Loucy (cell line): ENCODE measurements around the gene KDM7A.
A peak's percentile ranks its signal among the peaks of the same experiment; 100 is the strongest.

Source experiments
- H2AFZ ChIP-seq: fragments of 200-600 bp; sonication (generic); 2 replicates; pipeline ENCODE4 v1.6.0; 2016; ENCODE audit warnings: antibody characterized with exemption, mild to moderate bottlenecking, low read length, moderate library complexity
- H3F3A ChIP-seq: fragments of 200-600 bp; 2 replicates; pipeline ENCODE4 v1.6.0; 2016; ENCODE audit warnings: antibody characterized with exemption, low read depth, mild to moderate bottlenecking
- H3K27me3 ChIP-seq: fragments of 200-600 bp; sonication (generic); 2 replicates; pipeline ENCODE4 v1.6.1; 2014; ENCODE audit warnings: low read length, mild to moderate bottlenecking; ENCODE audit not compliant: insufficient read depth, poor library complexity, severe bottlenecking
- H3K36me3 ChIP-seq: fragments of 200-600 bp; sonication (generic); 2 replicates; pipeline ENCODE4 v1.6.1; 2016; ENCODE audit warnings: low read length; ENCODE audit not compliant: insufficient read depth
- H3K4me1 ChIP-seq: fragments of 200-600 bp; sonication (generic); 2 replicates; pipeline ENCODE4 v1.5.1; 2014; ENCODE audit warnings: low read length, mild to moderate bottlenecking; ENCODE audit not compliant: insufficient read depth, poor library complexity, severe bottlenecking
- H3K4me2 ChIP-seq: fragments of 200-600 bp; sonication (generic); 2 replicates; pipeline ENCODE4 v1.6.0; 2014; ENCODE audit warnings: antibody characterized with exemption, low read length, low read depth, mild to moderate bottlenecking; ENCODE audit not compliant: poor library complexity, severe bottlenecking
- H3K4me3 ChIP-seq: fragments of 200-600 bp; sonication (generic); 2 replicates; pipeline ENCODE4 v1.5.1; 2014; ENCODE audit warnings: low read length, mild to moderate bottlenecking, mixed read lengths; ENCODE audit not compliant: poor library complexity, severe bottlenecking
- H3K79me2 ChIP-seq: fragments of 200-600 bp; sonication (generic); 2 replicates; pipeline ENCODE4 v1.6.1; 2014; ENCODE audit warnings: low read length; ENCODE audit not compliant: insufficient read depth
- H3K9ac ChIP-seq: fragments of 200-600 bp; sonication (generic); 2 replicates; pipeline ENCODE4 v1.6.0; 2014; ENCODE audit warnings: mild to moderate bottlenecking, low read depth, low read length, moderate library complexity; ENCODE audit not compliant: poor library complexity, severe bottlenecking
- H3K9me2 ChIP-seq: fragments of 200-600 bp; sonication (generic); replicated peaks from 2 replicates; pipeline ENCODE4 v1.6.1; 2016; ENCODE audit warnings: low read depth, low read length, mixed read lengths
- H3K9me3 ChIP-seq: fragments of 200-600 bp; sonication (generic); 2 replicates; pipeline ENCODE4 v1.6.1; 2014; ENCODE audit warnings: mild to moderate bottlenecking, antibody characterized with exemption, low read length, low read depth; ENCODE audit not compliant: insufficient read depth
- H4K20me1 ChIP-seq: fragments of 200-600 bp; sonication (generic); 2 replicates; pipeline ENCODE4 v1.6.0; 2014; ENCODE audit warnings: antibody characterized with exemption, low read length, mild to moderate bottlenecking; ENCODE audit not compliant: insufficient read depth, poor library complexity, severe bottlenecking
- EZH2phosphoT487 ChIP-seq: fragments of 200-600 bp; IDR thresholded peaks from 2 replicates; pipeline ENCODE4 v1.6.1; 2018; ENCODE audit warnings: antibody characterized with exemption, mild to moderate bottlenecking, moderate library complexity, borderline replicate concordance
- TF ChIP-seq, protein P1 (sequence below): fragments of 200-600 bp; sonication (generic); conservative IDR thresholded peaks from 2 replicates; pipeline ENCODE4 v1.5.1; 2014; ENCODE audit warnings: mild to moderate bottlenecking, antibody characterized with exemption, low read length

KDM7A gene, protein sequence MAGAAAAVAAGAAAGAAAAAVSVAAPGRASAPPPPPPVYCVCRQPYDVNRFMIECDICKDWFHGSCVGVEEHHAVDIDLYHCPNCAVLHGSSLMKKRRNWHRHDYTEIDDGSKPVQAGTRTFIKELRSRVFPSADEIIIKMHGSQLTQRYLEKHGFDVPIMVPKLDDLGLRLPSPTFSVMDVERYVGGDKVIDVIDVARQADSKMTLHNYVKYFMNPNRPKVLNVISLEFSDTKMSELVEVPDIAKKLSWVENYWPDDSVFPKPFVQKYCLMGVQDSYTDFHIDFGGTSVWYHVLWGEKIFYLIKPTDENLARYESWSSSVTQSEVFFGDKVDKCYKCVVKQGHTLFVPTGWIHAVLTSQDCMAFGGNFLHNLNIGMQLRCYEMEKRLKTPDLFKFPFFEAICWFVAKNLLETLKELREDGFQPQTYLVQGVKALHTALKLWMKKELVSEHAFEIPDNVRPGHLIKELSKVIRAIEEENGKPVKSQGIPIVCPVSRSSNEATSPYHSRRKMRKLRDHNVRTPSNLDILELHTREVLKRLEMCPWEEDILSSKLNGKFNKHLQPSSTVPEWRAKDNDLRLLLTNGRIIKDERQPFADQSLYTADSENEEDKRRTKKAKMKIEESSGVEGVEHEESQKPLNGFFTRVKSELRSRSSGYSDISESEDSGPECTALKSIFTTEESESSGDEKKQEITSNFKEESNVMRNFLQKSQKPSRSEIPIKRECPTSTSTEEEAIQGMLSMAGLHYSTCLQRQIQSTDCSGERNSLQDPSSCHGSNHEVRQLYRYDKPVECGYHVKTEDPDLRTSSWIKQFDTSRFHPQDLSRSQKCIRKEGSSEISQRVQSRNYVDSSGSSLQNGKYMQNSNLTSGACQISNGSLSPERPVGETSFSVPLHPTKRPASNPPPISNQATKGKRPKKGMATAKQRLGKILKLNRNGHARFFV

GRCh38 chr7:140176811-140177702 is at the start of gene KDM7A:
Gene KDM7A (minus strand): TSS chr7:140176983. CDS start chr7:140176937, 46 bp downstream.
- Histone ChIP-seq H3K79me2 (peaks cover 4% of the 10 kb centered on the region; the same call in 1 of the 2 replicates), H3K27me3 (no peaks in the 10 kb centered on the region), H3K36me3 (no peaks in the 10 kb centered on the region), H3K4me2 (peak within 1 kb of the TSS; percentile 99), H3F3A (no peaks in the 10 kb centered on the region), H4K20me1 (no peaks in the 10 kb centered on the region), H3K9me2 (no peaks in the 10 kb centered on the region), H3K9me3 (no peaks in the 10 kb centered on the region), H3K4me3 (peak within 1 kb of the TSS; percentile 91), H3K4me1 (peaks cover 9% of the 10 kb centered on the region), H3K9ac (peak within 1 kb of the TSS; percentile 64), H2AFZ (peak within 1 kb of the TSS; percentile 99)
- TF ChIP-seq EZH2phosphoT487 = no peak
- TF ChIP-seq, protein P1, sequence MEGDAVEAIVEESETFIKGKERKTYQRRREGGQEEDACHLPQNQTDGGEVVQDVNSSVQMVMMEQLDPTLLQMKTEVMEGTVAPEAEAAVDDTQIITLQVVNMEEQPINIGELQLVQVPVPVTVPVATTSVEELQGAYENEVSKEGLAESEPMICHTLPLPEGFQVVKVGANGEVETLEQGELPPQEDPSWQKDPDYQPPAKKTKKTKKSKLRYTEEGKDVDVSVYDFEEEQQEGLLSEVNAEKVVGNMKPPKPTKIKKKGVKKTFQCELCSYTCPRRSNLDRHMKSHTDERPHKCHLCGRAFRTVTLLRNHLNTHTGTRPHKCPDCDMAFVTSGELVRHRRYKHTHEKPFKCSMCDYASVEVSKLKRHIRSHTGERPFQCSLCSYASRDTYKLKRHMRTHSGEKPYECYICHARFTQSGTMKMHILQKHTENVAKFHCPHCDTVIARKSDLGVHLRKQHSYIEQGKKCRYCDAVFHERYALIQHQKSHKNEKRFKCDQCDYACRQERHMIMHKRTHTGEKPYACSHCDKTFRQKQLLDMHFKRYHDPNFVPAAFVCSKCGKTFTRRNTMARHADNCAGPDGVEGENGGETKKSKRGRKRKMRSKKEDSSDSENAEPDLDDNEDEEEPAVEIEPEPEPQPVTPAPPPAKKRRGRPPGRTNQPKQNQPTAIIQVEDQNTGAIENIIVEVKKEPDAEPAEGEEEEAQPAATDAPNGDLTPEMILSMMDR = no peak

DNA sequence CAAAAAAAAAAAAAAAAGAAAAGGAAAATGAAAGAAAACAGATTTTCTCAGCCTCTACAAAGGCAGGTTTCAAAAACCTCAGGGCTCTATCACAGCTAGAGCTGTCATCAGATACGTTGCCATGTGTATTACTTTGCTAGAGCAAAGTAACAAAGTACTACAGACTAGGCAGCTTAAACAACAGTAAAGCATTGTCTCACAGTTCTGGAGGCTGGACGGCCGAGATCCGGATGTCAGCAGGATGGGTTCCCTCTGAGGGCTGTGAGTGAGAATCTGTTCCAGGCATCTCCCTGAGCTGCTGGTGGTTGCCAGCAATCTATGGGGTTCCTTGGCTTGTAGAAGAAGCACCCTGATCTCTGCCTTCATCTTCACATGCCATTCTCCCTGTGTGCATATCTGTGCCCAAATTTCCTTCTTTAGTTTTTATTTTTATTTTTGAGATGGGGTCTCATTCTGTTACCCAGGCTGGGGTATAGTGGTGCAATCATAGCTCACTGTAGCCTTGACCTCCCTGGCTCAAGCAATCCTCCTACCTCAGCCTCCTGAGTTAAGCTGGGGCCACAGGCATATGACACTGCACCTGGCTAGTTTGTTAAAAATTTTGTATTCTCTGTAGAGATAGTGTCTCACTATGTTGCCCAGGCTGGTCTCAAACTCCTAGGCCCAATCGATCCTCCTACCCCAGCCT is 48.9 kb upstream of the KDM7A start:
- no peaks in the 10 kb centered on the region for H3K27me3 ChIP-seq
- H2AFZ ChIP-seq = peak overlapping the region; percentile 20; the same call in 1 of the 2 replicates
- H3K79me2 ChIP-seq = no peaks in the 10 kb centered on the region
- no peaks in the 10 kb centered on the region for H4K20me1 ChIP-seq
- no peaks in the 10 kb centered on the region for H3F3A ChIP-seq
- H3K4me1 ChIP-seq = peaks cover 11% of the 10 kb centered on the region
- TF ChIP-seq, protein P1 = no peak
- no peaks in the 10 kb centered on the region for H3K9me3 ChIP-seq
- no peak overlapping the region for H3K9ac ChIP-seq
- no peaks in the 10 kb centered on the region for H3K9me2 ChIP-seq
- no peak overlapping the region for H3K4me3 ChIP-seq
- no peaks in the 10 kb centered on the region for H3K36me3 ChIP-seq
- H3K4me2 ChIP-seq = no peak overlapping the region
